Measurements from ENCODE around the gene PYGB. TPM values are rescaled to one million over a fixed set of nuclear protein-coding genes. Genes with fewer than 3 reads are reported as not detected.

Gene PYGB
- total RNA-seq, 1 experiment from 2014 or later: 216 TPM

DNA sequence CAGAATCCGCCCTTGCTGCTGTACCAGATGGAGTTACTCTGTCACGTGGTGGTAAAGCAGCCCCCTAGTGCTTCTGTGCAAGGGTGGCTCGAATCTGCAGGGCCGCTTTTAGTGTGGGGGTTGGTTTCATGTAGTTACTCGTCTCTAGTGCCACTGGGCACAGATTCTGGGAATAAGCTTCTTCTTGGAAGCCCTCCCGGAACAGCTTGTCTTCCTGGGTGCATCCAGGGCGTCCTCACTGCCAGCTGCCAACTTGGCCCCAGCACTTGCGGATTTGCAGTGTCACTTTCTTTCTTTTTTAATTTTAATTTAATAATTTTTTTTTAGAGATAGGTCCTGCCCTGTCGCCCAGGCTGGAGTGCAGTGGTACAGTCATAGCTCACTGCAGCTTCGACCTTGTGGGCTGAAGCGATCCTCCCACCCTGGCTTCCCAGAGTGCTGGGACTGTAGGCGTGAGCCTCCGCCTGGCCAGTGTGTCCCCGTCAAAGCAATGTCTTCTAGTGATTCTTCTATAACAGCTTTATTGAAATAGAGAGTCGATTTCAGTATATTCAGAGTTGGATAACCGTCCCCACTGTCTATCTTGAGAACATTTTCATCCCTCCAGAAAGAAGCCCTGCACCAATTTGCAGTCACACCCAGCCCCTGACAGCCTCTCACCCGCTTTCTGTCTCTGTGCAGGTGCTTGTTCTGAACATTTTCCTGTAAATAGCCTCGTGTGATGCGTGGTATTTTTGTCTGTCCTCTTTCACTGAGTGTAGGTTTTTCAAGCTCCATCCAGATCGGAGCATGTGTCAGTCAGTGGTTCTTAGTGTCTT, 25.9 kb downstream of the PYGB start:
- H3K27ac ChIP-seq (ENCODE audit: low read length): no peak overlapping the region
- BruUV-seq (replicated peaks): no TSS peak
- H2AFZ ChIP-seq (ENCODE audit: low read length): no peak overlapping the region
- DNase-seq (no peak), ATAC-seq (no peak)
- no peaks in the 10 kb centered on the region for H3F3A ChIP-seq (ENCODE audit: low read length, unreplicated experiment)
- H3K9me3 ChIP-seq (ENCODE audit: low read length): no peaks in the 10 kb centered on the region
- ChIA-PET POLR2A (ENCODE audit: unreplicated experiment) (no interaction called here), CTCF (no interaction called here)
- intact Hi-C loops (cut with micrococcal nuclease): no loop called here
- no peak for TF ChIP-seq EZH2phosphoT487 (IDR thresholded peaks at IDR 0.05; ENCODE audit: borderline replicate concordance, low read length)
- TF ChIP-seq EZH2 (IDR thresholded peaks at IDR 0.05; ENCODE audit: low read length, unreplicated experiment): no peak
- TF ChIP-seq, protein P1, sequence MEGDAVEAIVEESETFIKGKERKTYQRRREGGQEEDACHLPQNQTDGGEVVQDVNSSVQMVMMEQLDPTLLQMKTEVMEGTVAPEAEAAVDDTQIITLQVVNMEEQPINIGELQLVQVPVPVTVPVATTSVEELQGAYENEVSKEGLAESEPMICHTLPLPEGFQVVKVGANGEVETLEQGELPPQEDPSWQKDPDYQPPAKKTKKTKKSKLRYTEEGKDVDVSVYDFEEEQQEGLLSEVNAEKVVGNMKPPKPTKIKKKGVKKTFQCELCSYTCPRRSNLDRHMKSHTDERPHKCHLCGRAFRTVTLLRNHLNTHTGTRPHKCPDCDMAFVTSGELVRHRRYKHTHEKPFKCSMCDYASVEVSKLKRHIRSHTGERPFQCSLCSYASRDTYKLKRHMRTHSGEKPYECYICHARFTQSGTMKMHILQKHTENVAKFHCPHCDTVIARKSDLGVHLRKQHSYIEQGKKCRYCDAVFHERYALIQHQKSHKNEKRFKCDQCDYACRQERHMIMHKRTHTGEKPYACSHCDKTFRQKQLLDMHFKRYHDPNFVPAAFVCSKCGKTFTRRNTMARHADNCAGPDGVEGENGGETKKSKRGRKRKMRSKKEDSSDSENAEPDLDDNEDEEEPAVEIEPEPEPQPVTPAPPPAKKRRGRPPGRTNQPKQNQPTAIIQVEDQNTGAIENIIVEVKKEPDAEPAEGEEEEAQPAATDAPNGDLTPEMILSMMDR (conservative IDR thresholded peaks at IDR 0.05; ENCODE audit: low read depth, low read length): no peak
- H3K9ac ChIP-seq (ENCODE audit: low read length): no peak overlapping the region
- no peaks in the 10 kb centered on the region for H3K4me1 ChIP-seq (ENCODE audit: insufficient read depth, low read length)
- H3K4me2 ChIP-seq (ENCODE audit: low read length): no peak overlapping the region
- H3K27me3 ChIP-seq (ENCODE audit: low read length): no peaks in the 10 kb centered on the region
- H3K36me3 ChIP-seq (ENCODE audit: low read depth, low read length): peaks cover 76% of the 10 kb centered on the region
- H3K4me3 ChIP-seq (ENCODE audit: low read length): no peak overlapping the region
- H3K79me2 ChIP-seq (ENCODE audit: low read length): 0 out of 2 replicates have a peak, but pooled peaks cover 2% of the 10 kb centered on the region
- H3K9me2 ChIP-seq (replicated peaks; ENCODE audit: low read length): no peaks in the 10 kb centered on the region
- H4K20me1 ChIP-seq (ENCODE audit: low read length): 0 out of 2 replicates have a peak, but pooled peaks cover 4% of the 10 kb centered on the region

DNA sequence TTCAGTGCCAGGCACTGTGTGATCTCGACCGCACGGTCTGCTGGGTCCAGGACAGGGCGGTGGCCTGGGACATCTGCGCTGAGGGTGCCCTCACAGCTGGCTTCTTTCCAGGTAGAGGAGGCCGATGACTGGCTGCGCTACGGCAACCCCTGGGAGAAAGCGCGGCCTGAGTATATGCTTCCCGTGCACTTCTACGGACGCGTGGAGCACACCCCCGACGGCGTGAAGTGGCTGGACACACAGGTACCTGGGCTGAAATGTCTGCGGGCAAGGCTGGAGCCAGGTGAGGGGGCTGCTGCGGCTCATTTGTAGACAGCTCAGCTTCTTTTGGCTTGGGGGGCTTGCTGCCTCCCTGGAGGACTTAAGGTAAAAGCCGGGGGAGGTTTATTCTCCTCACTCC, 26.6 kb downstream of the PYGB start:
- TF ChIP-seq EZH2phosphoT487 (IDR thresholded peaks at IDR 0.05; ENCODE audit: borderline replicate concordance, low read length) (no peak), EZH2 (IDR thresholded peaks at IDR 0.05; ENCODE audit: low read length, unreplicated experiment) (no peak)
- TF ChIP-seq, protein P1 (conservative IDR thresholded peaks at IDR 0.05; ENCODE audit: low read depth, low read length): no peak
- H3F3A ChIP-seq (ENCODE audit: low read length, unreplicated experiment): no peaks in the 10 kb centered on the region
- no peak overlapping the region for H3K27ac ChIP-seq (ENCODE audit: low read length)
- intact Hi-C loops (cut with micrococcal nuclease): no loop called here
- no TSS peak for BruUV-seq (replicated peaks)
- no peak overlapping the region for H3K9ac ChIP-seq (ENCODE audit: low read length)
- no peaks in the 10 kb centered on the region for H4K20me1 ChIP-seq (ENCODE audit: low read length)
- no peaks in the 10 kb centered on the region for H3K4me1 ChIP-seq (ENCODE audit: insufficient read depth, low read length)
- no peak overlapping the region for H3K4me2 ChIP-seq (ENCODE audit: low read length)
- ATAC-seq (no peak), DNase-seq (no peak)
- H3K9me3 ChIP-seq (ENCODE audit: low read length): no peaks in the 10 kb centered on the region
- POLR2A ChIA-PET (ENCODE audit: unreplicated experiment): no interaction called here
- H3K9me2 ChIP-seq (replicated peaks; ENCODE audit: low read length): no peaks in the 10 kb centered on the region
- CTCF ChIA-PET: no interaction called here
- H3K4me3 ChIP-seq (ENCODE audit: low read length): no peak overlapping the region
- peaks cover 76% of the 10 kb centered on the region for H3K36me3 ChIP-seq (ENCODE audit: low read depth, low read length)
- H2AFZ ChIP-seq (ENCODE audit: low read length): no peak overlapping the region
- no peaks in the 10 kb centered on the region for H3K27me3 ChIP-seq (ENCODE audit: low read length)
- H3K79me2 ChIP-seq (ENCODE audit: low read length): no peaks in the 10 kb centered on the region

All from PC-3 (cell line).